Breast epithelium (tissue), 4 donors: ENCODE data around the gene CNTN2. TPM values are rescaled to one million over a fixed set of nuclear protein-coding genes. Genes with fewer than 3 reads are reported as not detected.

Experiments
- DNase-seq, 2 donors: peaks; one replicate each; pipeline ENCODE4 v3.0.0-alpha.2; 2019; ENCODE audit warnings: low spot score in 2 of 2
- H3K27ac ChIP-seq, 2 donors: fragments of 200-600 bp; sonication (generic) in 1 of 2; one replicate each; pipeline ENCODE4 v1.5.1; 2016 to 2019; ENCODE audit warnings: mild to moderate bottlenecking in 1 of 2
- H3K27me3 ChIP-seq, 2 donors: fragments of 200-600 bp; sonication (generic) in 1 of 2; one replicate each; pipeline versions ENCODE4 v1.5.1 to v1.6.0; 2017 to 2019; ENCODE audit warnings: control low read depth in 1 of 2, mild to moderate bottlenecking in 1 of 2
- H3K36me3 ChIP-seq: fragments of 200-600 bp; one replicate; pipeline ENCODE4 v1.5.1; 2019
- H3K4me1 ChIP-seq, 2 donors: fragments of 200-600 bp; sonication (generic); one replicate each; pipeline ENCODE4 v1.5.1; 2016 to 2019; ENCODE audit warnings: control low read depth in 1 of 2
- H3K4me3 ChIP-seq, 3 donors: fragments of 200-600 bp; sonication (generic); 1 replicate in 2 of 3; 2 replicates in 1 of 3; pipeline ENCODE4 v1.5.1; 2016 to 2019; ENCODE audit warnings: mild to moderate bottlenecking in 3 of 3, moderate library complexity in 2 of 3
- H3K9me3 ChIP-seq, 2 donors: fragments of 200-600 bp; sonication (generic) in 1 of 2; one replicate each; pipeline ENCODE4 v1.5.1; 2016 to 2019; ENCODE audit warnings: control low read depth in 1 of 2
- CTCF ChIP-seq, 3 donors: fragments of 450-650 bp; IDR thresholded peaks; one replicate each; pipeline ENCODE4 v1.5.1; 2016 to 2017; ENCODE audit warnings: antibody characterized with exemption in 3 of 3, mild to moderate bottlenecking in 3 of 3, moderate library complexity in 3 of 3
- POLR2A ChIP-seq: fragments of 450-650 bp; IDR thresholded peaks from one replicate; pipeline ENCODE4 v1.6.1; 2016; ENCODE audit warnings: antibody characterized with exemption, mild to moderate bottlenecking, moderate library complexity
- POLR2AphosphoS5 ChIP-seq, 3 donors: sonication (generic); formaldehyde crosslinking; IDR thresholded peaks; one replicate each; pipeline ENCODE4 v1.6.1; 2017; ENCODE audit warnings: antibody characterized with exemption in 3 of 3
- intact Hi-C: fragments of 100-400 bp; cut with DNase I; formaldehyde crosslinking; loops from one replicate; pipeline ENCODE4 v1.15.1; 2023; ENCODE audit warnings: low total_unique reads
- total RNA-seq, 3 donors: library from RNA; depleted of rRNA; stranded (reverse); fragments of >200 nt; gene quantifications; one replicate each; pipeline ENCODE4 v1.1.0, GENCODE V29; 2016

Gene CNTN2
- total RNA-seq, 3 donors from 2014 or later = not detected

GRCh38 chr1:205038132-205038786, 4.8 kb upstream of the CNTN2 start:
- DNase-seq = no peak
- Histone ChIP-seq H3K36me3 (no peaks in the 10 kb centered on the region), H3K27ac (no peak overlapping the region), H3K4me1 (no peaks in the 10 kb centered on the region), H3K27me3 (peaks cover 0 to 14% of the 10 kb centered on the region in 2 donors), H3K4me3 (no peak overlapping the region), H3K9me3 (no peaks in the 10 kb centered on the region)
- intact Hi-C loops = no loop called here
- TF ChIP-seq CTCF (IDR thresholded peaks at IDR 0.05) (no peak), POLR2AphosphoS5 (IDR thresholded peaks at IDR 0.05) (no peak), POLR2A (no peak)

DNA sequence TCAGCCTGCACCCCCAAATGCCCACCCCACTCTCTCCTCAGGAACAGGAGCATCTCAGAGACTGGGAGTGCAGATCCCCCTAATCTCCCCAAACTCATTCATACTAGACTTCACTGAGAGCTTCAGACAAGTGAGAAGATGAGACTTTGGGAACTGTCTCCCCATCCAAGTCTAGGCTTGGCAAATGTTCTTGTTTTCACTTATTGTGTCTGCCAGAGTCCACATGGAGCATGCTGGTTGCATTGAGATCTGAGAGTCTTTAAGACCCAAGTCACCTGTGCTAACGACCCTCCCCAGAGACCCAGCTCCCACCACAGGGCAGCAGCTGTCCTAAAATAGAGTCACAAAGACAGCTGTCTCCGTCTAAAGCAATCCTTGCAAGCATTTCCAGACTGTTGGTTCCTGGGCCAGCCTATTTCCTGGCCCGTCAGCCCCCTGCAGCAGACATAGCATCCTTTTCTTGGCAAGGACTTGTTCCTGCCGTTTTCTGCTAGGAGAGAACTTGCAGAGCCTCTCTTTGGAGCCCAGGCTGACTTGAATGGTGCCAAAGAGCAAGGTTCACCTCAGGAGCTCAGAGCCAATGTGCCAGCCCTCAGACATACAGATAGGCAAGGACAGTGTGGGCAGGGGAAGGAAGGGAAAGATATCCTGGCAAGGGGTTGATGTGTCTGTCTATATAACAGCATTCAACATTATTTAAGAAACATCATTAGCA, 1.9 kb upstream of the CNTN2 start:
- intact Hi-C loops = no loop called here
- no peak for TF ChIP-seq POLR2AphosphoS5 (IDR thresholded peaks at IDR 0.05)
- no peak for TF ChIP-seq POLR2A
- TF ChIP-seq CTCF (IDR thresholded peaks at IDR 0.05) = no peak
- Histone ChIP-seq H3K4me3 (no peak overlapping the region), H3K27ac (no peak overlapping the region), H3K4me1 (no peaks in the 10 kb centered on the region), H3K36me3 (no peaks in the 10 kb centered on the region), H3K27me3 (peaks cover 0 to 37% of the 10 kb centered on the region in 2 donors), H3K9me3 (no peaks in the 10 kb centered on the region)
- DNase-seq = no peak

DNA sequence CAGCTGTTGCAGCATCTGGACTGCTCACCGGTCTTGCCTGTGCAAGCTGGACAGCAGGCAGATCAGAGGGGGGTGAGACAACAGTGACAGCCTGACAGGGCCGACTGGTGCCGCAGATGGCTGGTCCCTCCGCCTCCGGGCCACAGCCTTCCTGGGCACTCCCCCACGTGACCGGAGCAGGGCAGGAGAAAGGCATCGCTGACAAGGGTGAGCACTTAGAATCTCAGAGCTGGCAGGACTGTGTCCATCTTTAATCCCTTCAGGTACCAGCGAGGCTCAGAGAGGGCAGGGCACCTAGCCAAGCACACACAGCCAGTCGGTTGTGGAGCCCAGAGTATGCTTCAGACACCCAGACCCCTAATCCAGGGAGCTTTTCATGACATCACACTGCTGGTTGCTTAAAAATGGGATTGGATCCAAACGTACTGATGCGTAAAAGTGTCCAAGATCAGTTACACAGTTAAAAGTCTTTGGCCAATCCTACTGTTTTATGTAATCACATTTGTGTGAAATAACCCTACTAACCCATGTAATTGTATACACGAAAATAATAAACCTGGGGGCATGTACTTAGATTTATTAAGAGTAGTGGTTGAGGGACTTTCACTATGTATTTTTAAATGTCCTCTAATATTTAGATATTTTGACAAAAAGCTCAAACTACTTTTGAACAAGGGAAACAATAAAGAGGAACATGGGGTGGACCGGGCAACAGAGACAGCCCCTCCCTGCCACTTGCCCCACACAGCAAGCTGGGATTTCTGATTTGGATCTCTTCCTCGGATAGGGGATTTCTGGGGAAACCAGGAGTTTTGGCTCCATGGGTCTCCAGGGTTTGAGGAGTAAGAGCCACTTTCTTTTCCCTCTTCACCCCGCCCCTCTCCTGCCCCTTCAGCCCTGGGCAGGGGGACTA, 758 bp upstream of the CNTN2 start:
- Histone ChIP-seq H3K36me3 (no peaks in the 10 kb centered on the region), H3K27ac (no peak overlapping the region), H3K4me3 (peak overlapping the region in 2 of 3 donors; percentile 23 to 38), H3K27me3 (peaks cover 0 to 47% of the 10 kb centered on the region in 2 donors), H3K9me3 (no peaks in the 10 kb centered on the region), H3K4me1 (no peaks in the 10 kb centered on the region)
- intact Hi-C loops = no loop called here
- TF ChIP-seq POLR2A = no peak
- TF ChIP-seq CTCF (IDR thresholded peaks at IDR 0.05) = no peak
- TF ChIP-seq POLR2AphosphoS5 (IDR thresholded peaks at IDR 0.05) = no peak
- no peak for DNase-seq

DNA sequence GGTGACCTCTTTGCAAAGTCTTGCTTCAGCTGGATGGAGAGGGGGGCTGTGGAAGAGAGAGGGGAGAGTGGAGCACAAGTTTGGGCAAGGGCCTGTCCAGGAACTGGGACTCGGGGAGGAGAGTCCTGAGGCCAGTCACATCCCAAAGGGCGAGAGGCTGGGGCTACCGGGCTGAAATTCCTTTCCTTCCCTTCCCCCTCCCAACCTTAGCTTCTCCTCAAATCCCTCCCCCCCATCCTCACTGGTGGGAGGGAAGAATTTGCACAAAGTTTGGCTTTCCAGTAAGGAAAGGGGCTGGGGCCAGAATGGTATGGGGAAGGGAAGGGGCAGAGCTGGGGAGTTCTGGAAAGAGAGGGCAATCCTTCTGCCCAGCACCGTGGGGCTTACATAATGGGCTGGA, 854 bp downstream of the CNTN2 start:
- DNase-seq = no peak
- Histone ChIP-seq H3K9me3 (no peaks in the 10 kb centered on the region), H3K4me3 (no peak overlapping the region), H3K4me1 (no peaks in the 10 kb centered on the region), H3K36me3 (no peaks in the 10 kb centered on the region), H3K27ac (no peak overlapping the region), H3K27me3 (peaks cover 0 to 55% of the 10 kb centered on the region in 2 donors)
- no peak for TF ChIP-seq CTCF (IDR thresholded peaks at IDR 0.05)
- intact Hi-C loops = no loop called here
